Fibroblast of pulmonary artery (primary cell): ENCODE data around the gene HS1BP3.

Experiments used
- DNase-seq: peaks from one replicate; pipeline ENCODE4 v3.0.0-alpha.2; 2010; ENCODE audit warnings: low read depth
- H3K4me3 ChIP-seq: replicated peaks from 2 replicates; pipeline ENCODE4 v1.5.1; 2011; ENCODE audit warnings: low read depth, mild to moderate bottlenecking, control low read depth, low read length, moderate library complexity
- CTCF ChIP-seq: IDR thresholded peaks from 2 replicates; pipeline ENCODE4 v1.5.1; 2011; ENCODE audit warnings: mild to moderate bottlenecking, control low read depth, low read length, inconsistent platforms; ENCODE audit errors: missing control alignments

The HS1BP3 gene

GRCh38 chr2:20623741-20624155, 27.1 kb downstream of the HS1BP3 start:
- DNase-seq: no peak
- H3K4me3 ChIP-seq: no peak overlapping the region
- TF ChIP-seq CTCF: no peak

GRCh38 chr2:20623241-20623640, 27.7 kb downstream of the HS1BP3 start:
- H3K4me3 ChIP-seq: no peak overlapping the region
- no peak for TF ChIP-seq CTCF
- no peak for DNase-seq

GRCh38 chr2:20622731-20623130, 28.2 kb downstream of the HS1BP3 start:
- DNase-seq: no peak
- TF ChIP-seq CTCF: no peak
- no peak overlapping the region for H3K4me3 ChIP-seq

- TF ChIP-seq CTCF: no peak
- DNase-seq: no peak
- no peak overlapping the region for H3K4me3 ChIP-seq
Observed at GRCh38 chr2:20622296-20622686, 28.6 kb downstream of the HS1BP3 start.

GRCh38 chr2:20621366-20622295, 29.3 kb downstream of the HS1BP3 start:
- TF ChIP-seq CTCF: no peak
- DNase-seq: no peak
- H3K4me3 ChIP-seq: no peak overlapping the region

- no peak for DNase-seq
- no peak overlapping the region for H3K4me3 ChIP-seq
- no peak for TF ChIP-seq CTCF
Observed at GRCh38 chr2:20620696-20621365, 30.1 kb downstream of the HS1BP3 start.
